ENCODE measurements around the gene PABPC1L2B. TPM values are rescaled to one million over a fixed set of nuclear protein-coding genes. Genes with fewer than 3 reads are reported as not detected.
"Not testable (repeated sequence)": the region's sequence is repeated elsewhere in the genome, so short reads cannot be mapped to it uniquely, and the experiment has no call there.

The PABPC1L2B gene
- total RNA-seq = not detected

- POLR2A ChIA-PET; H3K4me3 Mint-ChIP-seq; H3K36me3 Mint-ChIP-seq; H3K27ac Mint-ChIP-seq; DNase-seq; H3K9me3 Mint-ChIP-seq; H3K4me1 Mint-ChIP-seq; ATAC-seq (ENCODE audit: low read depth); H3K27me3 Mint-ChIP-seq: not testable (repeated sequence)
Observed at GRCh38 chrX:73002733-73003132, at the start of gene PABPC1L2B. Gene PABPC1L2B (plus strand): TSS chrX:73002939. CDS start chrX:73003643, 704 bp downstream.

GRCh38 chrX:72959971-72960370 is 42.8 kb upstream of the PABPC1L2B start:
- H3K27ac Mint-ChIP-seq; POLR2A ChIA-PET; H3K27me3 Mint-ChIP-seq; H3K36me3 Mint-ChIP-seq; H3K4me3 Mint-ChIP-seq; ATAC-seq (ENCODE audit: low read depth); DNase-seq; H3K4me1 Mint-ChIP-seq; H3K9me3 Mint-ChIP-seq: not testable (repeated sequence)

- POLR2A ChIA-PET; H3K4me1 Mint-ChIP-seq; H3K27me3 Mint-ChIP-seq; H3K9me3 Mint-ChIP-seq; ATAC-seq (ENCODE audit: low read depth); H3K4me3 Mint-ChIP-seq; H3K36me3 Mint-ChIP-seq; DNase-seq; H3K27ac Mint-ChIP-seq: not testable (repeated sequence)
Observed at GRCh38 chrX:72971859-72972258, 30.9 kb upstream of the PABPC1L2B start.

- H3K4me3 Mint-ChIP-seq; DNase-seq; POLR2A ChIA-PET; H3K27me3 Mint-ChIP-seq; ATAC-seq (ENCODE audit: low read depth); H3K36me3 Mint-ChIP-seq; H3K4me1 Mint-ChIP-seq; H3K9me3 Mint-ChIP-seq; H3K27ac Mint-ChIP-seq: not testable (repeated sequence)
Observed at GRCh38 chrX:72974885-72975284, 27.9 kb upstream of the PABPC1L2B start.

- POLR2A ChIA-PET, H3K9me3 Mint-ChIP-seq: not testable (repeated sequence)
Observed at GRCh38 chrX:72980894-72981469, 21.8 kb upstream of the PABPC1L2B start.

GRCh38 chrX:73004032-73004431 is 1.3 kb downstream of the PABPC1L2B start:
- DNase-seq; H3K36me3 Mint-ChIP-seq; H3K4me3 Mint-ChIP-seq; H3K27ac Mint-ChIP-seq; ATAC-seq (ENCODE audit: low read depth); H3K9me3 Mint-ChIP-seq; H3K27me3 Mint-ChIP-seq; POLR2A ChIA-PET; H3K4me1 Mint-ChIP-seq: not testable (repeated sequence)

More at GRCh38 chrX:72980894-72981469, 21.8 kb upstream of the PABPC1L2B start:
- not testable (repeated sequence) for H3K36me3 Mint-ChIP-seq; H3K4me3 Mint-ChIP-seq; ATAC-seq (ENCODE audit: low read depth); DNase-seq; H3K4me1 Mint-ChIP-seq; H3K27ac Mint-ChIP-seq; H3K27me3 Mint-ChIP-seq

GRCh38 chrX:73021361-73022092 is 18.8 kb downstream of the PABPC1L2B start:
- DNase-seq = no peak
- Mint-ChIP-seq H3K9me3 (peaks cover 2% of the 10 kb centered on the region), H3K36me3 (no peaks in the 10 kb centered on the region), H3K4me3 (no peak overlapping the region), H3K27ac (no peak overlapping the region), H3K4me1 (no peaks in the 10 kb centered on the region), H3K27me3 (no peaks in the 10 kb centered on the region)
- no peak for ATAC-seq (ENCODE audit: low read depth)
- POLR2A ChIA-PET = no interaction called here

GRCh38 chrX:73022093-73022445 is 19.3 kb downstream of the PABPC1L2B start:
- H3K4me1 Mint-ChIP-seq; ATAC-seq (ENCODE audit: low read depth); H3K9me3 Mint-ChIP-seq: not testable (repeated sequence)

GRCh38 chrX:73028876-73029275 is 26.1 kb downstream of the PABPC1L2B start:
- H3K4me1 Mint-ChIP-seq = no peaks in the 10 kb centered on the region
- H3K27me3 Mint-ChIP-seq = no peaks in the 10 kb centered on the region

More at GRCh38 chrX:73022093-73022445, 19.3 kb downstream of the PABPC1L2B start:
- H3K27me3 Mint-ChIP-seq, H3K4me3 Mint-ChIP-seq, H3K36me3 Mint-ChIP-seq, H3K27ac Mint-ChIP-seq, DNase-seq, POLR2A ChIA-PET: not testable (repeated sequence)

More at GRCh38 chrX:73028876-73029275, 26.1 kb downstream of the PABPC1L2B start:
- H3K4me3 Mint-ChIP-seq = no peak overlapping the region
- no peaks in the 10 kb centered on the region for H3K9me3 Mint-ChIP-seq
- ATAC-seq (ENCODE audit: low read depth) (no peak), DNase-seq (no peak)
- no peaks in the 10 kb centered on the region for H3K36me3 Mint-ChIP-seq
- POLR2A ChIA-PET = no interaction called here
- no peak overlapping the region for H3K27ac Mint-ChIP-seq

Other genes with a start within 250 kb of the PABPC1L2B start
- under 1 TPM; 0.20 to 0.36 TPM for gene DMRTC1B, start 226.0 kb upstream of the PABPC1L2B start, total RNA-seq
- not detected for gene FAM236B, start 220.3 kb upstream of the PABPC1L2B start, total RNA-seq
- not detected for gene FAM236D, start 194.7 kb upstream of the PABPC1L2B start, total RNA-seq
- gene FAM236C, start 90.3 kb upstream of the PABPC1L2B start, total RNA-seq = not detected
- gene FAM236A, start 64.7 kb upstream of the PABPC1L2B start, total RNA-seq = not detected
- under 1 TPM; 0.28 to 0.31 TPM for gene DMRTC1, start 59.1 kb upstream of the PABPC1L2B start, total RNA-seq
- not detected for gene PABPC1L2A, start 76.6 kb downstream of the PABPC1L2B start, total RNA-seq
- 1 to 10 TPM; 5.5 to 6.9 TPM for gene NAP1L2, start 211.9 kb downstream of the PABPC1L2B start, total RNA-seq

All from activated naive CD8-positive, alpha-beta T cell treated with anti-CD3 and anti-CD28 coated beads, Interleukin-2, amount 10 ng/mL, durations not matched to agents 7 days and 5 days (primary cell).